ENCODE measurements around the gene KRTAP9-7. TPM values are rescaled to one million over a fixed set of nuclear protein-coding genes. Genes with fewer than 3 reads are reported as not detected.

Gene KRTAP9-7
- total RNA-seq, 1 donor from 2014 or later, result not detected

- TF ChIP-seq CTCF (IDR thresholded peaks at IDR 0.05; ENCODE audit: unreplicated experiment), result no peak
- H3K27ac Mint-ChIP-seq (ENCODE audit: unreplicated experiment), result no peak overlapping the region
- H3K4me1 Mint-ChIP-seq (ENCODE audit: unreplicated experiment), result peaks cover 15% of the 10 kb centered on the region
- H3K27me3 Mint-ChIP-seq (ENCODE audit: unreplicated experiment), result peaks cover 8% of the 10 kb centered on the region
- no peaks in the 10 kb centered on the region for H3K9me3 Mint-ChIP-seq (ENCODE audit: unreplicated experiment)
- H3K4me3 Mint-ChIP-seq (ENCODE audit: unreplicated experiment), result no peak overlapping the region
- no peak for DNase-seq (ENCODE audit: low spot score)
- peaks cover 6% of the 10 kb centered on the region for H3K36me3 Mint-ChIP-seq (ENCODE audit: low read depth, unreplicated experiment)
Measured at GRCh38 chr17:41308251-41308917, 32.9 kb downstream of the KRTAP9-7 start.

- H3K4me3 Mint-ChIP-seq (ENCODE audit: unreplicated experiment), result no peak within 1 kb of the TSS
- H3K27ac Mint-ChIP-seq (ENCODE audit: unreplicated experiment), result no peak within 1 kb of the TSS
- H3K27me3 Mint-ChIP-seq (ENCODE audit: unreplicated experiment), result peaks cover 8% of the 10 kb centered on the region
- peaks cover 6% of the 10 kb centered on the region for H3K36me3 Mint-ChIP-seq (ENCODE audit: low read depth, unreplicated experiment)
- peaks cover 15% of the 10 kb centered on the region for H3K4me1 Mint-ChIP-seq (ENCODE audit: unreplicated experiment)
- no peak for DNase-seq (ENCODE audit: low spot score)
- H3K9me3 Mint-ChIP-seq (ENCODE audit: unreplicated experiment), result no peaks in the 10 kb centered on the region
- no peak for TF ChIP-seq CTCF (IDR thresholded peaks at IDR 0.05; ENCODE audit: unreplicated experiment)
Measured at GRCh38 chr17:41308918-41309359, 33.4 kb downstream of the KRTAP9-7 start, which contains the start of gene KRTAP16-1. Gene KRTAP16-1 (minus strand): TSS chr17:41309309. CDS start chr17:41309253, 56 bp downstream.

- peaks cover 8% of the 10 kb centered on the region for H3K27me3 Mint-ChIP-seq (ENCODE audit: unreplicated experiment)
- no peak for TF ChIP-seq CTCF (IDR thresholded peaks at IDR 0.05; ENCODE audit: unreplicated experiment)
- H3K9me3 Mint-ChIP-seq (ENCODE audit: unreplicated experiment), result no peaks in the 10 kb centered on the region
- no peak overlapping the region for H3K4me3 Mint-ChIP-seq (ENCODE audit: unreplicated experiment)
- H3K4me1 Mint-ChIP-seq (ENCODE audit: unreplicated experiment), result peaks cover 15% of the 10 kb centered on the region
- peaks cover 6% of the 10 kb centered on the region for H3K36me3 Mint-ChIP-seq (ENCODE audit: low read depth, unreplicated experiment)
- H3K27ac Mint-ChIP-seq (ENCODE audit: unreplicated experiment), result no peak overlapping the region
- no peak for DNase-seq (ENCODE audit: low spot score)
Measured at GRCh38 chr17:41311111-41311510, 35.6 kb downstream of the KRTAP9-7 start.

GRCh38 chr17:41315204-41315794 lies 39.8 kb downstream of the KRTAP9-7 start, which contains the start of gene KRTAP17-1:
Gene KRTAP17-1 (minus strand): TSS chr17:41315710. CDS start chr17:41315650, 60 bp downstream.
- no peaks in the 10 kb centered on the region for H3K36me3 Mint-ChIP-seq (ENCODE audit: low read depth, unreplicated experiment)
- H3K4me1 Mint-ChIP-seq (ENCODE audit: unreplicated experiment), result no peaks in the 10 kb centered on the region
- H3K4me3 Mint-ChIP-seq (ENCODE audit: unreplicated experiment), result no peak within 1 kb of the TSS
- no peak within 1 kb of the TSS for H3K27ac Mint-ChIP-seq (ENCODE audit: unreplicated experiment)
- no peak for DNase-seq (ENCODE audit: low spot score)
- no peaks in the 10 kb centered on the region for H3K9me3 Mint-ChIP-seq (ENCODE audit: unreplicated experiment)
- no peaks in the 10 kb centered on the region for H3K27me3 Mint-ChIP-seq (ENCODE audit: unreplicated experiment)
- no peak for TF ChIP-seq CTCF (IDR thresholded peaks at IDR 0.05; ENCODE audit: unreplicated experiment)

All from endothelial cell (in vitro differentiated cells).